GM19025 (cell line): ENCODE results near the gene GYPB.
"Not testable (repeated sequence)": the region's sequence is repeated elsewhere in the genome, so short reads cannot be mapped to it uniquely, and the experiment has no call there.

ENCODE experiments used
- ATAC-seq: cut with Tn5 transposase; IDR thresholded peaks from one replicate; pipeline ENCODE4 v1.9.1; 2021; ENCODE audit warnings: mild to moderate bottlenecking, low read depth, moderate library complexity; ENCODE audit not compliant: unreplicated experiment

Gene GYPB

DNA sequence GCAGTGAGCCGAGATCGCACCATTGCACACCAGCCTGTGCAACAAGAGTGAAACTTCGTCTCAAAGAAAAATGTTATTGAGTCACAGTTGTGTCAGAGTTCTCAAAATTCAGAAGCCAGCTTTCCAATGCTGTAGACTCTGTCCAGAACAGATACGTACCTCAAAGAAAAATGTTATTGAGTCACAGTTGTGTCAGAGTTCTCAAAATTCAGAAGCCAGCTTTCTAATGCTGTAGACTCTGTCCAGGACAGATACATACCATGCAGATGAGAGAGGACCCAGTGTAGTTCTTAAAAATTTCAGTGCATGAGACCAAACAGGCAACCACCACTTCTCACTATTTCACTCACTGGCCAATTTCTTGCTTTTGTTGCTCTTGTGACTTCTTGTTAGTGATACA, 68.2 kb downstream of the GYPB start:
- not testable (repeated sequence) for ATAC-seq

DNA sequence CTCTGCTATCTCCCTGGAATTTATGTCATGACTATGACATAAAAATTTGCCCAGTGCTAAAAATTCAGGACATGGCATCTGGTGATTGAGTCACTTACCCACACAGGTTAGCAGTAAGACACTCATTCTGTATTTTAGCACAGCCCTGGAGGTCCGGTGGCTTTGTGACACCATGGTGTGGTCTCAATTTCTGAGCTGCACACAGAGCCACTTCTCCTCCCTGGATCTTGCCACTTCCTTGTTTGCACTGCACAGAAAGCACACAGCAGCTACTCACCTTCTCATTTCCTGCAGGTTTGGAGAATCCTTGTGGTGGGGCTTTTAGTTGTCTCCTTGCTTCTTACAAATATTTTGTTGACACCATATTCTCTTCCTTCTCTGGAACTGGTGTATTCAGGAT, 69.0 kb downstream of the GYPB start:
- ATAC-seq, result not testable (repeated sequence)

DNA sequence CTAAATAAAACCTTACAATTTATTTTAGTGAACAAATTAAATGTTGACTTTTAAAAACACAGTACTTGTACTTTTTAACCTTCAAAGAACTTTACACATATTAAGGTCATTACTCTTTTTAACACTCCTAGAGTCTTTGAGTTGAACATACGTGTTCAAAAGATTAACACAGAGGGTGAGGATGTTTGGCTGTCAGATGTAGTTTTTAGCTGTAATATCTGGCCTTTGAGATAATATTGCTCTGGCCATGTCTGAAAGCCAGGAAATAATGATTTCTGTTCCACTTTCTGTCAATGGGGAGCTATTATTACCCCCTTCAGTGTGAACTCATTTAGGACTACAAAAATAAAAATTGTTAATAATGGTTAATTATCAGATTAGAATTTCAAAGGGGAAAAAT, 71.7 kb downstream of the GYPB start:
- not testable (repeated sequence) for ATAC-seq
